Heart left ventricle (tissue), 13 donors: ENCODE results near the gene FAT1.

ENCODE experiments used
- POLR2A ChIP-seq, 2 donors: fragments of 450-650 bp; IDR thresholded peaks; one replicate each; pipeline ENCODE4 v1.6.1; 2017; ENCODE audit warnings: antibody characterized with exemption in 2 of 2, mild to moderate bottlenecking in 2 of 2, moderate library complexity in 2 of 2
- TF ChIP-seq, protein P1 (sequence below), 12 donors: fragments of 200-600 bp; sonication (generic) in 4 of 12; IDR thresholded peaks; one replicate each; pipeline versions ENCODE4 v1.5.0 to v1.8.0; 2018 to 2022; ENCODE audit warnings: antibody characterized with exemption in 12 of 12, mild to moderate bottlenecking in 5 of 12
- donor health status: ischemic (EF 13 %, LVEDD 7.1; RV severe dilation, severe dysfunction).
- donor health status: DM: no; HTN: yes; CAD: no.
- donor health status: DM: no; HTN: no; CAD: no.
- donor health status: ischemic (EF 25% LVEDD 6.9; RV normal size, moderate dysfunction).
- donor health status: ischemic (EF 25% LVEDD 5.7; RV mildly dilated, moderate dysfunction).
- donor health status: ischemic (EF 35%, LVEDD 5.7; RV mildly dilated, moderate dysfunction).
- donor health status: nonischemic (EF 11% LVEDD 7.7; RV severe dilation, severe dysfunction).
- donor health status: DM: yes; HTN: yes; CAD: no.
- donor health status: PGD.
- donor health status: ischemic (EF 29% LVEDD 5.4; RV normal size, mild dysfunction).
- donor health status: nonischemic (EF 23%, LVEDD 6.1; RV moderate dilation, normal function).

DNA sequence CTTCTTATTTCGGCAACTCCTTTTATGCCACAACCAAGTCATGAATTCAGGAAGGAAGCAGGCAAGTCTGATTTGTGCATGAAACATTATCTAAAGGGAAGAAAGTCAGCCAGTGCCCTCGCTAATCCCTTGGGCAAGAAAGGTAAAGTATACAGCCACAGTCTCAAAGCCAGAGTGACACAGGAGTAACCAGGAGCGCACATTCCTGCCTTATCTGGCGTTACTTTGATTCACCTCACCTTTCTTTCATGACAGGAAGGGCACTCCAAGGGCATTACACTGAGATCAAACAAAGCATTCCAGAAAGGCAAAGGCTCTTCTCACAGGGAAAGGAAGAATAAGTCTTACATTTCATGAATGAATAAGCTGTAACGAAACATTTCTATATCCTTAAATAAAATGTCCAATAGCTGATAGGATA is 38.8 kb downstream of the FAT1 start:
- TF ChIP-seq POLR2A (IDR thresholded peaks at IDR 0.05): no peak
- TF ChIP-seq, protein P1, sequence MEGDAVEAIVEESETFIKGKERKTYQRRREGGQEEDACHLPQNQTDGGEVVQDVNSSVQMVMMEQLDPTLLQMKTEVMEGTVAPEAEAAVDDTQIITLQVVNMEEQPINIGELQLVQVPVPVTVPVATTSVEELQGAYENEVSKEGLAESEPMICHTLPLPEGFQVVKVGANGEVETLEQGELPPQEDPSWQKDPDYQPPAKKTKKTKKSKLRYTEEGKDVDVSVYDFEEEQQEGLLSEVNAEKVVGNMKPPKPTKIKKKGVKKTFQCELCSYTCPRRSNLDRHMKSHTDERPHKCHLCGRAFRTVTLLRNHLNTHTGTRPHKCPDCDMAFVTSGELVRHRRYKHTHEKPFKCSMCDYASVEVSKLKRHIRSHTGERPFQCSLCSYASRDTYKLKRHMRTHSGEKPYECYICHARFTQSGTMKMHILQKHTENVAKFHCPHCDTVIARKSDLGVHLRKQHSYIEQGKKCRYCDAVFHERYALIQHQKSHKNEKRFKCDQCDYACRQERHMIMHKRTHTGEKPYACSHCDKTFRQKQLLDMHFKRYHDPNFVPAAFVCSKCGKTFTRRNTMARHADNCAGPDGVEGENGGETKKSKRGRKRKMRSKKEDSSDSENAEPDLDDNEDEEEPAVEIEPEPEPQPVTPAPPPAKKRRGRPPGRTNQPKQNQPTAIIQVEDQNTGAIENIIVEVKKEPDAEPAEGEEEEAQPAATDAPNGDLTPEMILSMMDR (IDR thresholded peaks at IDR 0.05): no peak
